MM.1S (cell line): ENCODE results near the gene GRAPL.
"Not testable (repeated sequence)": the region's sequence is repeated elsewhere in the genome, so short reads cannot be mapped to it uniquely, and the experiment has no call there.

Experiments used
- EZH2phosphoT487 ChIP-seq: fragments of 300-600 bp; sonication (generic); IDR thresholded peaks from 2 replicates; pipeline ENCODE4 v1.6.1; 2018; ENCODE audit warnings: antibody characterized with exemption, low read length
- TF ChIP-seq, protein P1 (sequence below): fragments of 300-600 bp; sonication (generic); IDR thresholded peaks from 2 replicates; pipeline ENCODE4 v1.5.1; 2016; ENCODE audit warnings: antibody characterized with exemption, low read length, mixed read lengths

DNA sequence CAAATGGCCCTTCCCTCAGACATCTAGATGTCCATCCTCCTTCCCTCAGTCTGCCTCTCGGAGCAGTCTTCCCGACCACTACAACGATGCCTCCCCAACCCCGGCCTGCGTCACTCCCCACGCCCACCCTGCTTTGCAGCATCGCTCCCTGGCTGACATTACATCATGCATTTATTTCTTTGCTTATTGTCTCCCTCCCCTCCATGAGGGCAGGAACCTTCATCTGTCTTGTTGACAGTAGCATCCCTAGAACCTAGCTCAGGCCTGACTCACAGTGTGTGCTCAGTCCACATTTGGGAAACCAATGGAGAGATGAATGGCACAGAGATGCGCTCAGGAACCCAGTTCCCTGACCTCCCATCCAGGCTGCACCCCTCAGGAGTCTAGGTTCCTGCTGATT is 30.2 kb downstream of the GRAPL start:
- TF ChIP-seq, protein P1, sequence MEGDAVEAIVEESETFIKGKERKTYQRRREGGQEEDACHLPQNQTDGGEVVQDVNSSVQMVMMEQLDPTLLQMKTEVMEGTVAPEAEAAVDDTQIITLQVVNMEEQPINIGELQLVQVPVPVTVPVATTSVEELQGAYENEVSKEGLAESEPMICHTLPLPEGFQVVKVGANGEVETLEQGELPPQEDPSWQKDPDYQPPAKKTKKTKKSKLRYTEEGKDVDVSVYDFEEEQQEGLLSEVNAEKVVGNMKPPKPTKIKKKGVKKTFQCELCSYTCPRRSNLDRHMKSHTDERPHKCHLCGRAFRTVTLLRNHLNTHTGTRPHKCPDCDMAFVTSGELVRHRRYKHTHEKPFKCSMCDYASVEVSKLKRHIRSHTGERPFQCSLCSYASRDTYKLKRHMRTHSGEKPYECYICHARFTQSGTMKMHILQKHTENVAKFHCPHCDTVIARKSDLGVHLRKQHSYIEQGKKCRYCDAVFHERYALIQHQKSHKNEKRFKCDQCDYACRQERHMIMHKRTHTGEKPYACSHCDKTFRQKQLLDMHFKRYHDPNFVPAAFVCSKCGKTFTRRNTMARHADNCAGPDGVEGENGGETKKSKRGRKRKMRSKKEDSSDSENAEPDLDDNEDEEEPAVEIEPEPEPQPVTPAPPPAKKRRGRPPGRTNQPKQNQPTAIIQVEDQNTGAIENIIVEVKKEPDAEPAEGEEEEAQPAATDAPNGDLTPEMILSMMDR = not testable (repeated sequence)
- not testable (repeated sequence) for TF ChIP-seq EZH2phosphoT487
